ENCODE measurements around the gene MCF2L2. TPM values are rescaled to one million over a fixed set of nuclear protein-coding genes. Genes with fewer than 3 reads are reported as not detected.

The MCF2L2 gene
- total and polyA plus RNA-seq, 9 of the 15 experiments (the other 6 are each of a cell fraction or from before 2014, with no cell fraction given), result 0.56 to 4.2 (median 3.0) TPM

- no peak for TF ChIP-seq JUND (IDR thresholded peaks at IDR 0.05; ENCODE audit: borderline replicate concordance, low read depth, low read length)
- peak; percentile 20; the same call in 1 of the 3 replicates for TF ChIP-seq JUND (tag; IDR thresholded peaks at IDR 0.05; ENCODE audit: borderline replicate concordance, low read depth, low read length)
- no peak for TF ChIP-seq KDM1A (IDR thresholded peaks at IDR 0.05)
- TF ChIP-seq ZNF316 (IDR thresholded peaks at IDR 0.05), result peak; percentile 49; the same call in 1 of the 2 replicates
- TF ChIP-seq FOXM1 (IDR thresholded peaks at IDR 0.05; ENCODE audit: low read depth), result 0 out of 2 replicates have a peak, but pooled peaks have one; percentile 20
- no peak for TF ChIP-seq FOXM1 (CRISPR knock-in tag; IDR thresholded peaks at IDR 0.05; ENCODE audit: low read depth)
- peak; percentile 61 for TF ChIP-seq EP300 (IDR thresholded peaks at IDR 0.05; ENCODE audit: low read length)
- TF ChIP-seq SETDB1 (IDR thresholded peaks at IDR 0.05; ENCODE audit: low read length), result no peak
- TF ChIP-seq ATF3 (IDR thresholded peaks at IDR 0.05), result no peak
- no peak for TF ChIP-seq ATF3 (CRISPR knock-in tag; conservative IDR thresholded peaks at IDR 0.05)
Observed at GRCh38 chr3:183349421-183350157, 78.8 kb downstream of the MCF2L2 start (continued).

- POLR2A ChIA-PET, result interaction anchor here (1.8 kb wide), 1 partner anchor 9 kb away, joined by 6 read pairs; no protein-coding TSS in a partner anchor
- WGBS (ENCODE audit: insufficient coverage, low coverage, missing lambda C conversion rate), result 65% methylated on average over 1 of the region's 1 CpG
- H3K36me3 ChIP-seq (ENCODE audit: control insufficient read depth, insufficient read depth, low read length), result no peaks in the 10 kb centered on the region
- CTCF ChIA-PET (ENCODE audit: low intra/inter-chr PET ratio), result no interaction called here
- BruUV-seq (replicated peaks), result no TSS peak
- no peak overlapping the region for H3K27ac ChIP-seq (ENCODE audit: extremely low read depth, low read depth, low read length)
- no peaks in the 10 kb centered on the region for H3K79me2 ChIP-seq (ENCODE audit: control insufficient read depth, insufficient read depth, low read length)
- no peak overlapping the region for H3K9ac ChIP-seq (ENCODE audit: insufficient read depth in 1 of 2, low read depth in 2 of 2, low read length in 2 of 2)
- peaks cover 0 to 2% of the 10 kb centered on the region in 2 experiments; a peak in 1 of 5 replicates for H3K4me1 ChIP-seq (replicated peaks in 1 of 2; ENCODE audit: control insufficient read depth in 2 of 2, insufficient read depth in 2 of 2, low read length in 2 of 2)
- H3K4me2 ChIP-seq (ENCODE audit: insufficient read depth, low read length), result no peak overlapping the region
- no peak for FAIRE-seq
- no peak for ATAC-seq
- no peak for TF ChIP-seq GABPB1 (CRISPR knock-in tag; IDR thresholded peaks at IDR 0.05)
- TF ChIP-seq ZNF23 (CRISPR knock-in tag; IDR thresholded peaks at IDR 0.05), result no peak
- H3K9me1 ChIP-seq (ENCODE audit: control insufficient read depth, insufficient read depth, low read length), result no peaks in the 10 kb centered on the region
- H2AFZ ChIP-seq (ENCODE audit: low read depth, low read length), result no peak overlapping the region
- H4K20me1 ChIP-seq (replicated peaks; ENCODE audit: control insufficient read depth, insufficient read depth, low read length), result no peaks in the 10 kb centered on the region
- no peaks in the 10 kb centered on the region for H3K27me3 ChIP-seq (ENCODE audit: control insufficient read depth in 2 of 2, insufficient read depth in 2 of 2, low read length in 2 of 2)
- intact Hi-C loops (cut with micrococcal nuclease) (no loop called here), in situ Hi-C loops (cut with MboI) (no loop called here)
- no peak overlapping the region for H3K4me3 ChIP-seq
- DNase-seq (ENCODE audit: extremely low read depth in 1 of 4, low spot score in 3 of 4), result no peak
- H3K9me3 ChIP-seq (replicated peaks; ENCODE audit: control insufficient read depth, insufficient read depth, low read depth, low read length), result no peaks in the 10 kb centered on the region
Observed at GRCh38 chr3:183342824-183343223, 85.6 kb downstream of the MCF2L2 start.
